CD4-positive, alpha-beta T cell (primary cell): ENCODE data around the gene COPA. TPM values are rescaled to one million over a fixed set of nuclear protein-coding genes. Genes with fewer than 3 reads are reported as not detected.
A peak's percentile ranks its signal among the peaks of the same experiment; 100 is the strongest.

Experiments used
- ATAC-seq: fragments of 200-7000 bp; cut with Tn5 transposase; one replicate; pipeline ENCODE4 v1.10.0; 2022; ENCODE audit warnings: mild to moderate bottlenecking; ENCODE audit not compliant: poor library complexity
- CTCF ChIA-PET: fragments of 350-600 bp; sonication (Branson Sonifier 250); formaldehyde crosslinking; loops from one replicate; lab custom pipeline; 2021; ENCODE audit warnings: antibody characterized with exemption, inconsistent platforms; lab: Charles Lee
- POLR2A ChIA-PET: fragments of 350-600 bp; sonication (Branson Sonifier 250); formaldehyde crosslinking; loops from one replicate; lab custom pipeline; 2021; ENCODE audit warnings: antibody characterized with exemption, inconsistent platforms; lab: Charles Lee
- DNase-seq, 14 experiments: peaks; one replicate each; pipeline ENCODE4 v3.0.0-alpha.2; 2013 to 2020; ENCODE audit warnings: mixed read lengths in 2 of 14
- H3K27ac ChIP-seq, 2 donors: one replicate each; pipeline versions ENCODE4 v1.5.1 to v1.7.0; 2013; ENCODE audit warnings: low read length in 2 of 2, low read depth in 1 of 2, mild to moderate bottlenecking in 1 of 2
- H3K27me3 ChIP-seq, 2 experiments: 1 replicate in 1 of 2; 2 replicates in 1 of 2; pipeline versions ENCODE4 v1.6.1 to v1.7.0; 2013; ENCODE audit warnings: low read length in 2 of 2, control low read depth in 1 of 2, mild to moderate bottlenecking in 1 of 2, moderate library complexity in 1 of 2; ENCODE audit not compliant: insufficient read depth in 2 of 2, control insufficient read depth in 1 of 2
- H3K36me3 ChIP-seq: one replicate; pipeline ENCODE4 v1.6.1; 2013; ENCODE audit warnings: low read length, control low read depth; ENCODE audit not compliant: insufficient read depth
- H3K4me1 ChIP-seq: one replicate; pipeline ENCODE4 v1.6.1; 2013; ENCODE audit warnings: low read length, control low read depth; ENCODE audit not compliant: insufficient read depth
- H3K4me3 ChIP-seq: one replicate; pipeline ENCODE4 v1.5.1; 2013; ENCODE audit warnings: mild to moderate bottlenecking, low read length, moderate library complexity
- H3K9me3 ChIP-seq, 2 experiments: 1 replicate in 1 of 2; 2 replicates in 1 of 2; pipeline versions ENCODE4 v1.6.1 to v1.7.0; 2013; ENCODE audit warnings: low read length in 2 of 2, mild to moderate bottlenecking in 2 of 2, control low read depth in 1 of 2, moderate library complexity in 1 of 2; ENCODE audit not compliant: control insufficient read depth in 1 of 2, insufficient read depth in 1 of 2
- H3K27ac Mint-ChIP-seq: one replicate; pipeline ENCODE4 v1.8.0; 2020; ENCODE audit warnings: mixed read lengths
- H3K27me3 Mint-ChIP-seq: one replicate; pipeline ENCODE4 v1.8.0; 2021; ENCODE audit warnings: mixed read lengths
- H3K36me3 Mint-ChIP-seq: one replicate; pipeline ENCODE4 v1.8.0; 2021; ENCODE audit warnings: low read depth, mixed read lengths
- H3K4me1 Mint-ChIP-seq: one replicate; pipeline ENCODE4 v1.8.0; 2021; ENCODE audit warnings: low read depth, mixed read lengths
- H3K4me3 Mint-ChIP-seq: one replicate; pipeline ENCODE4 v1.8.0; 2020; ENCODE audit warnings: mild to moderate bottlenecking, mixed read lengths
- H3K9me3 Mint-ChIP-seq: one replicate; pipeline ENCODE4 v1.8.0; 2020; ENCODE audit warnings: mixed read lengths
- intact Hi-C, 2 experiments: fragments of 100-400 bp; cut with DNase I in 1 of 2; cut with micrococcal nuclease in 1 of 2; formaldehyde crosslinking; loops; one replicate each; pipeline versions ENCODE4 v1.15.1 to v1.9.0; 2023 to 2025; cut with DNase I, micrococcal nuclease
- total RNA-seq, 174 experiments: library from RNA in 2 of 174; stranded (reverse) in 2 of 174; gene quantifications; one replicate each; pipeline ENCODE4 v1.2.3 and lab custom pipeline; 2021 to 2026
- TF ChIP-seq, protein P1 (sequence below): fragments of 200-600 bp; IDR thresholded peaks from one replicate; pipeline ENCODE4 v1.8.0; 2022; ENCODE audit warnings: antibody characterized with exemption, mild to moderate bottlenecking

The COPA gene
- total RNA-seq, 2 experiments from 2014 or later: 95.0 to 107 TPM

DNA sequence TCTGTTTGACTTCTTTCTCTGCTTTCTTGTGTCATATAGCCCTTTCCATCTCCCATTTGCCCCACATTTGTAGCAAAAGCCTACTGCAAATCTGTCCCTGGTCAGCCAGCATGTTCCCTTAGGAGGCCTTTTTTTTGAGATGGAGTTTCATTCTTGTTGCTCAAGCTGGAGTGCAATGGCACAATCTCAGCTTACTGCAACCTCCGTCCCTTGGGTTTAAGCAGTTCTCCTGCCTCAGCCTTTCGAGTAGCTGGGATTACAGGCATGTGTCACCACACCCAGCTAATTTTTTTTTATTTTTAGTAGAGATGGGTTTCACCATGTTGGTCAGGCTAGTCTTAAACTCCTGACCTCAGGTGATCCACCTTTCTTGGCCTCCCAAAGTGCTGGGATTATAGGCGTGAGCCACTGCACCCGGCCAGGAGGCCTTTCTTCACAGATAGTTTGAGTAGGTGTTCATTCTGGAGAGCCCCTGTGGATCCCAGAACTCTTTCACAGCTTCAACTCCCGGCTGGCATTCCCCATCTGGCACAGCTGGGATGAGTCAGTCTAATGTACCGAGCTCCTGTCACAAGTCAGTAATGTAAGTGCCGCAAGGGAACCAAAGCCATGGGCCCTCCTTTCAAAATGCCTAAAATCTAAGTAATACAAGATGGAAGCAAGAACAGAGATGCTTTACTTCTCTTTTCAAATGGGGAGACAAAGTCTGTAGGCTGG is 14.4 kb upstream of the COPA start:
- ATAC-seq: no peak

DNA sequence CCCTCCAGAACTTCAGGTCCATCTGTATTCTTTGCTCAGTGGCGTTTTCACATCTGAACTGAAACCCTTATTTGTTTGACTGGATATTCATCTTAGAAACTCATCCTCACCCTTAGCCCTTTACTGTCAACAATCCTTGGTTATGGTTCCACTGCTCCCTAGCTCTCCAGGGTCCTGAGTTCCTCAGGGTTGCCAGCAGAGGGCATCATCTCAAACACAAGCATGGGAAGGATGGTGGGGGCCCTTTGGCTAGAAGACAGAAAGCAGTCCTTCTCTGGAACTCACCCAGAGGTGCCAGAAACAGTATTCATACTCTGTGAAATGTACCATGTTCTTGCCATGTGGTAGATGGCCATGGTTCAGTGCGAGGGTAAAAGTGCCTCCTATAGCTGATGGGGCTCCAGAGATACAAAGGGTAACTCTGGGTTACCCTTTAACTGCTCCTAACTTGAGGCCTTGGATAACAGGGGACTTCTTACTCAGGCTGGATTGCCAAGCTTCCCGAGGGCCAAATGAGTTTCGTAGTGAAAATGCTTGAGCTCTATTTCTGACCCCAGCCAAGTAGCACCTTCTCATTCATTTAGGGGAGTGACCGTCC is 11.4 kb upstream of the COPA start:
- no peaks in the 10 kb centered on the region for H3K9me3 ChIP-seq
- H3K36me3 ChIP-seq: peaks cover 91% of the 10 kb centered on the region
- Mint-ChIP-seq H3K36me3 (peaks cover 98% of the 10 kb centered on the region), H3K9me3 (no peaks in the 10 kb centered on the region), H3K27ac (no peak overlapping the region), H3K4me1 (peaks cover 3% of the 10 kb centered on the region), H3K27me3 (no peaks in the 10 kb centered on the region), H3K4me3 (no peak overlapping the region)
- ChIA-PET CTCF (interaction anchor here (0.7 to 1.5 kb wide), 3 partner anchors 22 to 86 kb away, joined by 3 to 8 read pairs (median 3); no protein-coding TSS in a partner anchor), POLR2A (interaction anchor here (0.9 kb wide), 1 partner anchor 10 kb away, joined by 3 read pairs; no protein-coding TSS in a partner anchor)
- intact Hi-C loops: loop anchor here in 1 of 2 experiments (1.0 kb wide), 1 partner anchor 253 kb away; no protein-coding TSS in a partner anchor
- H3K4me1 ChIP-seq: no peaks in the 10 kb centered on the region
- H3K4me3 ChIP-seq: no peak overlapping the region
- peak; percentile 58 for ATAC-seq
- H3K27ac ChIP-seq: no peak overlapping the region
- no peaks in the 10 kb centered on the region for H3K27me3 ChIP-seq
- TF ChIP-seq, protein P1, sequence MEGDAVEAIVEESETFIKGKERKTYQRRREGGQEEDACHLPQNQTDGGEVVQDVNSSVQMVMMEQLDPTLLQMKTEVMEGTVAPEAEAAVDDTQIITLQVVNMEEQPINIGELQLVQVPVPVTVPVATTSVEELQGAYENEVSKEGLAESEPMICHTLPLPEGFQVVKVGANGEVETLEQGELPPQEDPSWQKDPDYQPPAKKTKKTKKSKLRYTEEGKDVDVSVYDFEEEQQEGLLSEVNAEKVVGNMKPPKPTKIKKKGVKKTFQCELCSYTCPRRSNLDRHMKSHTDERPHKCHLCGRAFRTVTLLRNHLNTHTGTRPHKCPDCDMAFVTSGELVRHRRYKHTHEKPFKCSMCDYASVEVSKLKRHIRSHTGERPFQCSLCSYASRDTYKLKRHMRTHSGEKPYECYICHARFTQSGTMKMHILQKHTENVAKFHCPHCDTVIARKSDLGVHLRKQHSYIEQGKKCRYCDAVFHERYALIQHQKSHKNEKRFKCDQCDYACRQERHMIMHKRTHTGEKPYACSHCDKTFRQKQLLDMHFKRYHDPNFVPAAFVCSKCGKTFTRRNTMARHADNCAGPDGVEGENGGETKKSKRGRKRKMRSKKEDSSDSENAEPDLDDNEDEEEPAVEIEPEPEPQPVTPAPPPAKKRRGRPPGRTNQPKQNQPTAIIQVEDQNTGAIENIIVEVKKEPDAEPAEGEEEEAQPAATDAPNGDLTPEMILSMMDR: peak; percentile 27
- DNase-seq: peak in 3 of 14 experiments; percentile 21 to 48 (median 42)

More for the DNA sequence above, 14.4 kb upstream of the COPA start:
- H3K9me3 ChIP-seq: no peaks in the 10 kb centered on the region
- H3K27ac ChIP-seq: no peak overlapping the region
- H3K36me3 ChIP-seq: peaks cover 72% of the 10 kb centered on the region
- Mint-ChIP-seq H3K4me3 (no peak overlapping the region), H3K36me3 (peaks cover 85% of the 10 kb centered on the region), H3K4me1 (no peaks in the 10 kb centered on the region), H3K27me3 (no peaks in the 10 kb centered on the region), H3K9me3 (no peaks in the 10 kb centered on the region), H3K27ac (no peak overlapping the region)
- intact Hi-C loops: no loop called here
- ChIA-PET CTCF (no interaction called here), POLR2A (no interaction called here)
- no peaks in the 10 kb centered on the region for H3K4me1 ChIP-seq
- TF ChIP-seq, protein P1: no peak
- no peaks in the 10 kb centered on the region for H3K27me3 ChIP-seq
- no peak overlapping the region for H3K4me3 ChIP-seq
- no peak for DNase-seq

GRCh38 chr1:160353223-160353622 is 10.2 kb upstream of the COPA start:
- TF ChIP-seq, protein P1: no peak
- Histone ChIP-seq H3K27ac (no peak overlapping the region), H3K9me3 (no peaks in the 10 kb centered on the region), H3K4me1 (no peaks in the 10 kb centered on the region), H3K4me3 (no peak overlapping the region), H3K36me3 (peaks cover 99% of the 10 kb centered on the region), H3K27me3 (no peaks in the 10 kb centered on the region)
- POLR2A ChIA-PET: interaction anchor here (0.6 kb wide), 1 partner anchor 415 kb away, joined by 3 read pairs; no protein-coding TSS in a partner anchor
- Mint-ChIP-seq H3K4me3 (no peak overlapping the region), H3K9me3 (no peaks in the 10 kb centered on the region), H3K36me3 (peaks cover 98% of the 10 kb centered on the region), H3K4me1 (peaks cover 3% of the 10 kb centered on the region), H3K27ac (no peak overlapping the region), H3K27me3 (no peaks in the 10 kb centered on the region)
- intact Hi-C loops: no loop called here
- no peak for DNase-seq
- ATAC-seq: no peak
- CTCF ChIA-PET: no interaction called here
